ENCODE measurements around the gene ARPP19. TPM values are rescaled to one million over a fixed set of nuclear protein-coding genes. Genes with fewer than 3 reads are reported as not detected.

The ARPP19 gene
- total and polyA plus RNA-seq, 9 of the 15 experiments (the other 6 are each of a cell fraction or from before 2014, with no cell fraction given), result 33.3 to 102 (median 60.5) TPM

DNA sequence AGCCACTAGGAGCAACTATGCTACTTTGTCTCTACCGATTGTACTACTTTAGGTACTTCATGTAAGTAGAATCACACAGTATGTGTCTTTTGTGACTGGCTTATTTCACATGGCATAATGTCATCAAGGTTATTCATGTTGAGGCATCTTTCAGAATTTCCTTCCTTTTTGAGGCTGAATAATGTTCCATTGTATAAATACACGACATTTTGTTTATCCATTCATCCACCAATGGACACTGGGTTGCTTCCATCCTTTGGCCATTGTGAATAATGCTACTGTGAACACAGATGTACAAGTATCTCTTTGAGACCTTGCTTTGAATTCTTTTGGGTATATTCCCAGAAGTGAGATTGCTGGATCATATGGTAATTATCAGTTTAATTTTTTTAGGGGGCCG is 69.3 kb downstream of the ARPP19 start:
- no peaks in the 10 kb centered on the region for H3K4me1 ChIP-seq (replicated peaks in 1 of 2; ENCODE audit: control insufficient read depth in 2 of 2, insufficient read depth in 2 of 2, low read length in 2 of 2)
- intact Hi-C loops (cut with micrococcal nuclease), result no loop called here
- TF ChIP-seq RFX1 (IDR thresholded peaks at IDR 0.05) (no peak), POLR2AphosphoS2 (IDR thresholded peaks at IDR 0.05; ENCODE audit: low read length) (no peak), ZBTB8A (IDR thresholded peaks at IDR 0.05; ENCODE audit: partially characterized antibody) (no peak), ZNF740 (CRISPR knock-in tag; IDR thresholded peaks at IDR 0.05) (no peak), ZNF740 (tag; IDR thresholded peaks at IDR 0.05) (no peak), ZNF212 (CRISPR knock-in tag; IDR thresholded peaks at IDR 0.05) (no peak), HNRNPUL1 (IDR thresholded peaks at IDR 0.05; ENCODE audit: low read length) (no peak), RNF2 (IDR thresholded peaks at IDR 0.05) (no peak), CBX8 (IDR thresholded peaks at IDR 0.05; ENCODE audit: borderline replicate concordance, extremely low read depth, low read depth, low read length, poor library complexity, severe bottlenecking) (no peak), MBD1 (CRISPR knock-in tag; IDR thresholded peaks at IDR 0.05) (no peak), ASH1L (IDR thresholded peaks at IDR 0.05; ENCODE audit: borderline replicate concordance, low read depth, partially characterized antibody) (no peak), IRF2 (CRISPR knock-in tag; IDR thresholded peaks at IDR 0.05) (no peak), ZNF766 (CRISPR knock-in tag; conservative IDR thresholded peaks at IDR 0.05) (no peak)
- TF ChIP-seq, protein P1, sequence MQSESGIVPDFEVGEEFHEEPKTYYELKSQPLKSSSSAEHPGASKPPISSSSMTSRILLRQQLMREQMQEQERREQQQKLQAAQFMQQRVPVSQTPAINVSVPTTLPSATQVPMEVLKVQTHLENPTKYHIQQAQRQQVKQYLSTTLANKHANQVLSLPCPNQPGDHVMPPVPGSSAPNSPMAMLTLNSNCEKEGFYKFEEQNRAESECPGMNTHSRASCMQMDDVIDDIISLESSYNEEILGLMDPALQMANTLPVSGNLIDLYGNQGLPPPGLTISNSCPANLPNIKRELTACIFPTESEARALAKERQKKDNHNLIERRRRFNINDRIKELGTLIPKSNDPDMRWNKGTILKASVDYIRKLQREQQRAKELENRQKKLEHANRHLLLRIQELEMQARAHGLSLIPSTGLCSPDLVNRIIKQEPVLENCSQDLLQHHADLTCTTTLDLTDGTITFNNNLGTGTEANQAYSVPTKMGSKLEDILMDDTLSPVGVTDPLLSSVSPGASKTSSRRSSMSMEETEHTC (IDR thresholded peaks at IDR 0.05), result no peak
- TF ChIP-seq, protein P2, sequence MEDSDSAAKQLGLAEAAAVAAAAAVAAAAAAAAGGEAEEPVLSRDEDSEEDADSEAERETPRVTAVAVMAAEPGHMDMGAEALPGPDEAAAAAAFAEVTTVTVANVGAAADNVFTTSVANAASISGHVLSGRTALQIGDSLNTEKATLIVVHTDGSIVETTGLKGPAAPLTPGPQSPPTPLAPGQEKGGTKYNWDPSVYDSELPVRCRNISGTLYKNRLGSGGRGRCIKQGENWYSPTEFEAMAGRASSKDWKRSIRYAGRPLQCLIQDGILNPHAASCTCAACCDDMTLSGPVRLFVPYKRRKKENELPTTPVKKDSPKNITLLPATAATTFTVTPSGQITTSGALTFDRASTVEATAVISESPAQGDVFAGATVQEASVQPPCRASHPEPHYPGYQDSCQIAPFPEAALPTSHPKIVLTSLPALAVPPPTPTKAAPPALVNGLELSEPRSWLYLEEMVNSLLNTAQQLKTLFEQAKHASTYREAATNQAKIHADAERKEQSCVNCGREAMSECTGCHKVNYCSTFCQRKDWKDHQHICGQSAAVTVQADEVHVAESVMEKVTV (CRISPR knock-in tag; IDR thresholded peaks at IDR 0.05), result no peak
- TF ChIP-seq, protein P3, sequence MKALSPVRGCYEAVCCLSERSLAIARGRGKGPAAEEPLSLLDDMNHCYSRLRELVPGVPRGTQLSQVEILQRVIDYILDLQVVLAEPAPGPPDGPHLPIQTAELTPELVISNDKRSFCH (CRISPR knock-in tag; IDR thresholded peaks at IDR 0.05), result no peak
- TF ChIP-seq, protein P3 (tag; IDR thresholded peaks at IDR 0.05), result no peak
- CTCF ChIA-PET (ENCODE audit: low intra/inter-chr PET ratio), result no interaction called here
- H3K4me3 ChIP-seq, result no peak overlapping the region
- no peak overlapping the region for H2AFZ ChIP-seq (ENCODE audit: low read depth, low read length)
- POLR2A ChIA-PET, result no interaction called here
- no peaks in the 10 kb centered on the region for H4K20me1 ChIP-seq (replicated peaks; ENCODE audit: control insufficient read depth, insufficient read depth, low read length)
- no peaks in the 10 kb centered on the region for H3K9me3 ChIP-seq (replicated peaks; ENCODE audit: control insufficient read depth, insufficient read depth, low read depth, low read length)
- H3K27ac ChIP-seq (ENCODE audit: extremely low read depth, low read depth, low read length), result no peak overlapping the region
- H3K27me3 ChIP-seq (ENCODE audit: control insufficient read depth in 2 of 2, insufficient read depth in 2 of 2, low read length in 2 of 2), result peaks cover 4 to 5% of the 10 kb centered on the region in 2 experiments; a peak in 4 of 5 replicates
- no peak overlapping the region for H3K9ac ChIP-seq (ENCODE audit: insufficient read depth in 1 of 2, low read depth in 2 of 2, low read length in 2 of 2)
- no peaks in the 10 kb centered on the region for H3K36me3 ChIP-seq (ENCODE audit: control insufficient read depth, insufficient read depth, low read length)
- no TSS peak for BruUV-seq (replicated peaks)
- FAIRE-seq (no peak), DNase-seq (ENCODE audit: extremely low read depth in 1 of 4, low spot score in 3 of 4) (no peak), ATAC-seq (no peak)
- H3K9me1 ChIP-seq (ENCODE audit: control insufficient read depth, insufficient read depth, low read length), result no peaks in the 10 kb centered on the region
- WGBS (ENCODE audit: insufficient coverage, low coverage, missing lambda C conversion rate), result 0% methylated on average over 3 of the region's 3 CpGs
- no peak overlapping the region for H3K4me2 ChIP-seq (ENCODE audit: insufficient read depth, low read length)
- H3K79me2 ChIP-seq (ENCODE audit: control insufficient read depth, insufficient read depth, low read length), result no peaks in the 10 kb centered on the region
- in situ Hi-C loops (cut with MboI), result no loop called here
